ENCODE measurements around the gene KRTAP16-1. TPM values are rescaled to one million over a fixed set of nuclear protein-coding genes. Genes with fewer than 3 reads are reported as not detected.

The KRTAP16-1 gene
- total and polyA plus RNA-seq, 10 of the 15 experiments (the other 5 are each of a cell fraction or from before 2014, with no cell fraction given), result 0.23 TPM; not detected in 9

DNA sequence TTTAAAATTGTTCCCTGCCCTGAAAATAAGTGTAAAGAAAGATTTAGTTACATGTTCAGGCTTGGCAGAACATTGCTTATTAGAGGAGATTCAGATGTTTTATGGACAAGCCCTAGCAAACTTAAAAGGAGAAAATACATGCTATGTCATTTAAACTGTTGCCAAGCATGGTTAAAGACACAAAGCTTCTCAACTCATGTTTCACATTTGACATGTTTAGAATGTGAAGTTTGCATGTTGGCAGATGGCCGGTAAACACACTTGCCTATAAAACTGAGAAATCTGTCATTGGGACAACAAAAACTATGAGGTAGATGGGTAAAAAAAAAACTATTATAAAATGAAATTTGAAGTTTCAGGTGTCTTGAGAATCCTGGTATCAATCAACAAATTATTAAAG, 12.3 kb downstream of the KRTAP16-1 start:
- H4K20me1 ChIP-seq (ENCODE audit: control insufficient read depth, insufficient read depth), result no peaks in the 10 kb centered on the region
- TF ChIP-seq SREBF1 (IDR thresholded peaks at IDR 0.05; ENCODE audit: low read length), result no peak
- no peaks in the 10 kb centered on the region for H3K36me3 ChIP-seq (ENCODE audit: control insufficient read depth in 2 of 2, insufficient read depth in 2 of 2, low read length in 1 of 2)
- no peak overlapping the region for H2AFZ ChIP-seq (ENCODE audit: control insufficient read depth, low read depth, low read length)
- ATAC-seq, result no peak
- BruUV-seq (replicated peaks), result no TSS peak
- DNase-seq (ENCODE audit: low read depth, low spot score), result no peak
- no peaks in the 10 kb centered on the region for H3K79me2 ChIP-seq (ENCODE audit: control insufficient read depth, insufficient read depth, low read length)
- WGBS (ENCODE audit: insufficient coverage, insufficient replicate concordance, low lambda C conversion rate, missing lambda C conversion rate), result 53% methylated on average over 1 of the region's 1 CpG
- H3K27me3 ChIP-seq (replicated peaks in 1 of 2; ENCODE audit: control insufficient read depth in 2 of 2, insufficient read depth in 2 of 2, low read length in 1 of 2), result no peaks in the 10 kb centered on the region
- no peak overlapping the region for H3K4me3 ChIP-seq
- H3K4me1 ChIP-seq (ENCODE audit: control insufficient read depth, insufficient read depth, low read length), result no peaks in the 10 kb centered on the region
- SMC1A ChIA-PET (ENCODE audit: uncharacterized antibody, unreplicated experiment), result no interaction called here
- POLR2A ChIA-PET, result no interaction called here
- H3K4me2 ChIP-seq (ENCODE audit: control insufficient read depth, insufficient read depth), result no peak overlapping the region
- intact Hi-C loops (cut with micrococcal nuclease; ENCODE audit: unreplicated experiment), result no loop called here
- H3K9ac ChIP-seq (ENCODE audit: control insufficient read depth, insufficient read depth, low read length), result no peak overlapping the region
- H3K27ac ChIP-seq (ENCODE audit: control insufficient read depth, insufficient read depth), result no peak overlapping the region
- CTCF ChIA-PET, result no interaction called here
- in situ Hi-C loops (cut with MboI), result no loop called here
- no peak for FAIRE-seq
- RAD21 ChIA-PET (ENCODE audit: unreplicated experiment), result no interaction called here
- no peaks in the 10 kb centered on the region; the same call in 2 of the 3 replicates for H3K9me3 ChIP-seq (replicated peaks; ENCODE audit: control insufficient read depth, insufficient read depth, low read length)

DNA sequence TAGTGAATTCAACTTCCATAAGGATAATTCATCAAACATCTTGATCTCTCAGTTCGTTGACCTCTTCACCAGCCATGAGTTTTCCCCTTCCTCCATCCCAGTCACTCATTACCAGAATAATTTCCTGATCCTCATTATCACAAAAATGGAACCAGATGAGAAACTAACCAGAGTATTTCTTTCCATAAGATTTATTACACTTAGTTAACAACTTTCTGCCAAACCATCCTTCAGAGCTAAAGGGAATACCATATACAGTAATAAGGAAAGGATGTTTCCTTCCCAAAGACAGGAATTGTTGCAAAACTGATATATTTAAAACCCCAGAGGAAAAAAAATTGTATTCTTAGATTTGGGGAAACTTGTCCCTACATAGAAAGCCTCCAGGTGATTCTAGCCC, 15.1 kb downstream of the KRTAP16-1 start:
- no peaks in the 10 kb centered on the region; a peak in 1 of 4 replicates for H3K27me3 ChIP-seq (replicated peaks in 1 of 2; ENCODE audit: control insufficient read depth in 2 of 2, insufficient read depth in 2 of 2, low read length in 1 of 2)
- H2AFZ ChIP-seq (ENCODE audit: control insufficient read depth, low read depth, low read length), result no peak overlapping the region
- BruUV-seq (replicated peaks), result no TSS peak
- FAIRE-seq (no peak), ATAC-seq (no peak), DNase-seq (ENCODE audit: low read depth, low spot score) (no peak)
- ChIA-PET RAD21 (ENCODE audit: unreplicated experiment) (no interaction called here), POLR2A (no interaction called here), CTCF (interaction anchor here (0.5 to 0.6 kb wide), 2 partner anchors 345 to 388 kb away, joined by 3 read pairs; no protein-coding TSS in a partner anchor), SMC1A (ENCODE audit: uncharacterized antibody, unreplicated experiment) (no interaction called here)
- no peaks in the 10 kb centered on the region for H3K79me2 ChIP-seq (ENCODE audit: control insufficient read depth, insufficient read depth, low read length)
- 0% methylated on average over 1 of the region's 1 CpG for WGBS (ENCODE audit: insufficient coverage, insufficient replicate concordance, low lambda C conversion rate, missing lambda C conversion rate)
- H3K9ac ChIP-seq (ENCODE audit: control insufficient read depth, insufficient read depth, low read length), result no peak overlapping the region
- H3K4me2 ChIP-seq (ENCODE audit: control insufficient read depth, insufficient read depth), result no peak overlapping the region
- no peak overlapping the region for H3K4me3 ChIP-seq
- in situ Hi-C loops (cut with MboI), result no loop called here
- H4K20me1 ChIP-seq (ENCODE audit: control insufficient read depth, insufficient read depth), result no peaks in the 10 kb centered on the region
- H3K9me3 ChIP-seq (replicated peaks; ENCODE audit: control insufficient read depth, insufficient read depth, low read length), result no peaks in the 10 kb centered on the region
- intact Hi-C loops (cut with micrococcal nuclease; ENCODE audit: unreplicated experiment), result no loop called here
- no peaks in the 10 kb centered on the region for H3K36me3 ChIP-seq (ENCODE audit: control insufficient read depth in 2 of 2, insufficient read depth in 2 of 2, low read length in 1 of 2)
- H3K27ac ChIP-seq (ENCODE audit: control insufficient read depth, insufficient read depth), result no peak overlapping the region
- H3K4me1 ChIP-seq (ENCODE audit: control insufficient read depth, insufficient read depth, low read length), result no peaks in the 10 kb centered on the region
- no peak for TF ChIP-seq MYB (IDR thresholded peaks at IDR 0.05; ENCODE audit: borderline replicate concordance, low read depth, low read length)
- TF ChIP-seq ASH2L (IDR thresholded peaks at IDR 0.05; ENCODE audit: borderline replicate concordance, low read depth), result no peak
- no peak for TF ChIP-seq CREB1 (IDR thresholded peaks at IDR 0.05; ENCODE audit: low read depth)
- no peak for TF ChIP-seq STAT1 (conservative IDR thresholded peaks at IDR 0.05)
- no peak for TF ChIP-seq BRCA1 (IDR thresholded peaks at IDR 0.05; ENCODE audit: low read depth, low read length)
- TF ChIP-seq GATAD2B (conservative IDR thresholded peaks at IDR 0.05; ENCODE audit: low read depth), result no peak
- TF ChIP-seq POLR2AphosphoS2 (IDR thresholded peaks at IDR 0.05; ENCODE audit: low read depth, low read length), result no peak
- TF ChIP-seq, protein P1, sequence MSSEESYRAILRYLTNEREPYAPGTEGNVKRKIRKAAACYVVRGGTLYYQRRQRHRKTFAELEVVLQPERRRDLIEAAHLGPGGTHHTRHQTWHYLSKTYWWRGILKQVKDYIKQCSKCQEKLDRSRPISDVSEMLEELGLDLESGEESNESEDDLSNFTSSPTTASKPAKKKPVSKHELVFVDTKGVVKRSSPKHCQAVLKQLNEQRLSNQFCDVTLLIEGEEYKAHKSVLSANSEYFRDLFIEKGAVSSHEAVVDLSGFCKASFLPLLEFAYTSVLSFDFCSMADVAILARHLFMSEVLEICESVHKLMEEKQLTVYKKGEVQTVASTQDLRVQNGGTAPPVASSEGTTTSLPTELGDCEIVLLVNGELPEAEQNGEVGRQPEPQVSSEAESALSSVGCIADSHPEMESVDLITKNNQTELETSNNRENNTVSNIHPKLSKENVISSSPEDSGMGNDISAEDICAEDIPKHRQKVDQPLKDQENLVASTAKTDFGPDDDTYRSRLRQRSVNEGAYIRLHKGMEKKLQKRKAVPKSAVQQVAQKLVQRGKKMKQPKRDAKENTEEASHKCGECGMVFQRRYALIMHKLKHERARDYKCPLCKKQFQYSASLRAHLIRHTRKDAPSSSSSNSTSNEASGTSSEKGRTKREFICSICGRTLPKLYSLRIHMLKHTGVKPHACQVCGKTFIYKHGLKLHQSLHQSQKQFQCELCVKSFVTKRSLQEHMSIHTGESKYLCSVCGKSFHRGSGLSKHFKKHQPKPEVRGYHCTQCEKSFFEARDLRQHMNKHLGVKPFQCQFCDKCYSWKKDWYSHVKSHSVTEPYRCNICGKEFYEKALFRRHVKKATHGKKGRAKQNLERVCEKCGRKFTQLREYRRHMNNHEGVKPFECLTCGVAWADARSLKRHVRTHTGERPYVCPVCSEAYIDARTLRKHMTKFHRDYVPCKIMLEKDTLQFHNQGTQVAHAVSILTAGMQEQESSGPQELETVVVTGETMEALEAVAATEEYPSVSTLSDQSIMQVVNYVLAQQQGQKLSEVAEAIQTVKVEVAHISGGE (CRISPR knock-in tag; IDR thresholded peaks at IDR 0.05), result no peak
- TF ChIP-seq ETV6 (conservative IDR thresholded peaks at IDR 0.05 in 1 of 2, IDR thresholded peaks at IDR 0.05 in 1 of 2; ENCODE audit: borderline replicate concordance in 1 of 2, low read depth in 1 of 2), result no peak
- TF ChIP-seq, protein P2, sequence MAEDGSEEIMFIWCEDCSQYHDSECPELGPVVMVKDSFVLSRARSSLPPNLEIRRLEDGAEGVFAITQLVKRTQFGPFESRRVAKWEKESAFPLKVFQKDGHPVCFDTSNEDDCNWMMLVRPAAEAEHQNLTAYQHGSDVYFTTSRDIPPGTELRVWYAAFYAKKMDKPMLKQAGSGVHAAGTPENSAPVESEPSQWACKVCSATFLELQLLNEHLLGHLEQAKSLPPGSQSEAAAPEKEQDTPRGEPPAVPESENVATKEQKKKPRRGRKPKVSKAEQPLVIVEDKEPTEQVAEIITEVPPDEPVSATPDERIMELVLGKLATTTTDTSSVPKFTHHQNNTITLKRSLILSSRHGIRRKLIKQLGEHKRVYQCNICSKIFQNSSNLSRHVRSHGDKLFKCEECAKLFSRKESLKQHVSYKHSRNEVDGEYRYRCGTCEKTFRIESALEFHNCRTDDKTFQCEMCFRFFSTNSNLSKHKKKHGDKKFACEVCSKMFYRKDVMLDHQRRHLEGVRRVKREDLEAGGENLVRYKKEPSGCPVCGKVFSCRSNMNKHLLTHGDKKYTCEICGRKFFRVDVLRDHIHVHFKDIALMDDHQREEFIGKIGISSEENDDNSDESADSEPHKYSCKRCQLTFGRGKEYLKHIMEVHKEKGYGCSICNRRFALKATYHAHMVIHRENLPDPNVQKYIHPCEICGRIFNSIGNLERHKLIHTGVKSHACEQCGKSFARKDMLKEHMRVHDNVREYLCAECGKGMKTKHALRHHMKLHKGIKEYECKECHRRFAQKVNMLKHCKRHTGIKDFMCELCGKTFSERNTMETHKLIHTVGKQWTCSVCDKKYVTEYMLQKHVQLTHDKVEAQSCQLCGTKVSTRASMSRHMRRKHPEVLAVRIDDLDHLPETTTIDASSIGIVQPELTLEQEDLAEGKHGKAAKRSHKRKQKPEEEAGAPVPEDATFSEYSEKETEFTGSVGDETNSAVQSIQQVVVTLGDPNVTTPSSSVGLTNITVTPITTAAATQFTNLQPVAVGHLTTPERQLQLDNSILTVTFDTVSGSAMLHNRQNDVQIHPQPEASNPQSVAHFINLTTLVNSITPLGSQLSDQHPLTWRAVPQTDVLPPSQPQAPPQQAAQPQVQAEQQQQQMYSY (CRISPR knock-in tag; IDR thresholded peaks at IDR 0.05), result no peak
